Stimulated activated naive CD4-positive, alpha-beta T cell (primary cell): ENCODE results near the gene OGDHL.
"Not testable (repeated sequence)": the region's sequence is repeated elsewhere in the genome, so short reads cannot be mapped to it uniquely, and the experiment has no call there.

Experiments used
- DNase-seq, 6 experiments: peaks; one replicate each; lab custom pipeline; 2025; lab: John Stamatoyannopoulos, UW

The OGDHL gene

GRCh38 chr10:49739426-49739825 lies 22.7 kb downstream of the OGDHL start:
- DNase-seq = no peak

DNA sequence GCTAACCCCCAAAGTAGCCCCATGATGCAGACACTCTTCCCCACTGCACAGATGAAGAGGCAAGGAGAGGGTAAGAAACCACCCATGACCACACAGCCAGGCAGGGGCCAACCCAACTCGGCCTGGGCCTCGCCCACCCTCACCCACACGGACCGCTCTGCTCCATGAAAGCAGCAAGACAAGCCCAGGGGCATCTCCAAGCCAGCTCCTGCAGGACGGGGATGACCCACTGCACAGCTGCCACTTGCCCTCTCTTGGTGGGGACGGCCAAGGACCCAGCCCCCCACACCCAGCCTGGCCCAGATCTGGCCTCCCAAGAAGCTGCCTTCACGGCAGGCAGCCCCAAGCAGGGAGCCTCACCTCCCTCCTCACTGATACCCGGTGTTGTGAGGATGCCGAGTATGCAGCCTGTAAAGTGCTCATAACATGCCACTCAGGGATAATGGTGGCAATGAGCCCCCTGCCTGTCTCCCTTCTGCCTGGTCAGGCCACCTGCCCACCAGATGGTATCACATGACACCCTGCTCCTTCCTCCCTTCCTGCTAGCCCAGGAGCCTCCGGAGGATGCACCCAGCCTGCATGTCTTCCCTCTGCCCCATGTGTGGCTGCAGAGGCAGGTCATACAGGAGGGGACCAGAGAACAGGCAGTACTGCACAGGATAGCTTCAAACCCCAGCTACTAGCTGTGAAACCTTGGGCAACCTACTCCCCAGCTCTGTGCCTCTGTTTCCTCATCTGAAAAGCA lies 23.3 kb downstream of the OGDHL start:
- no peak for DNase-seq

GRCh38 chr10:49737474-49738201 lies 24.5 kb downstream of the OGDHL start:
- no peak for DNase-seq

DNA sequence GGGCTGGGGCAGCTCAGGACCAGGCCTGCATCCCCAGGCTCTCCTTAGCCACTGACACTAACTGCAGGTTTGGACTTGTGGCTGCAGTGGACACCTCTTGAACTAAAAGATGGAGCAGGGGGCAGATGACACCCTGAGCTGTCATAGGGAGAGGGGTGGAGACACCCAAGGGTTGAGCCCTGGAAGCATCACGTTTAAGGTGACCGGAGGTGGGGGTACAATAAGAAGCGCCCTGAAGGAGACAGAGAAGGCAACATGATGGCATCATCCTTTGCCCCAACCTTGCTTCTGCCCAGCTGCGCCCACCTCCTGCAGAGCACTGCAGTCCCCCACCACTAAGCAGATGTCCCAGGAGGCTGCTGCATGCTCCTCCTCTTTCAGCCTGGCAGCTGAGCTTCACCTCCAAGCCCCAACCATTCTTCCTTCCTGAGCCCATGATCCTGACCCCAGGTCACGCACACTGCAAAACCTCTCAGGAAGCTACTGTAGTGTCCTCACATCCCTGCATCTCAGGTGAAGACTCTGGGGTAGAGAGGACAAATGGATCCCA lies 25.5 kb downstream of the OGDHL start:
- no peak for DNase-seq

GRCh38 chr10:49735848-49736563 lies 26.1 kb downstream of the OGDHL start:
- no peak for DNase-seq

DNA sequence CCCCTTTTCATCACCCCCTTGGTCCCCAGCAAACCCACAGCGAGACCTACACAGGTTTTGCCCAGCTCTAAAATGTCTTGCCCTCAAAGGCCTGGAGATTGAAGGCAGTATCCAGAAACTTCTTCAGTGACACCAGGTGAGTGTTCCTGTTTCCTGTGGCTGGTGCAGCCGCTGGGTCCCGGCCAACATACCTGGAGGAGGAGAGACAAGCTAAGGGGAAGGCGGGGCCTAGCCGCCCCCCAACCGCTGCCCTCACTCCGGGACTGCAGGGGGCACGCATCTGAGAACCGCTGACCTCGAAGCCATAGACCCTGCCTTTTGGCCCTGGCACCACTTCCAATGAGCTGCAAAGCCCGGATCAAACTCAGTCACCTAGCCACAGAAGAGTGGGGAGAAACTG lies 27.0 kb downstream of the OGDHL start:
- no peak for DNase-seq

DNA sequence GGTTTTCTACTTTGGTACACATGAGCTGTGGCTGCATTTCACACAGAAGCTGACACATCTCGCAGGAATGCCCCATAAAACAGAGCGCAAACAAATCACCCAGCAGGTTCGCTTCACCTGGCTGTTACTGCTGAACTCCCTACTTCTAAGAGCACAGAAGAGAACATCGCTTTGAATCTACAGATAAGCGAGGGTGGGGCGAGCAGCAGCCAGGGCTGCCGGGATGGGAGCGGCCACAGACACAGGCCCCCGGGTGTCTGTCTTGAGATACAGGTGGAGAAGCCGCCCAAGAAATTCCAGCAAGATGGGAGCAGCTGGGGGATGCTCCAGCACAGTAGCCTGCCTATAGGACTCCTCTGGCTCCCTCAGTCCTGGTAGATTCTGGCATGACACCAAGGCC lies 27.4 kb downstream of the OGDHL start:
- DNase-seq = no peak

- DNase-seq = no peak
These were observed 28.3 kb downstream of the OGDHL start for GRCh38 chr10:49733866-49734265.

DNA sequence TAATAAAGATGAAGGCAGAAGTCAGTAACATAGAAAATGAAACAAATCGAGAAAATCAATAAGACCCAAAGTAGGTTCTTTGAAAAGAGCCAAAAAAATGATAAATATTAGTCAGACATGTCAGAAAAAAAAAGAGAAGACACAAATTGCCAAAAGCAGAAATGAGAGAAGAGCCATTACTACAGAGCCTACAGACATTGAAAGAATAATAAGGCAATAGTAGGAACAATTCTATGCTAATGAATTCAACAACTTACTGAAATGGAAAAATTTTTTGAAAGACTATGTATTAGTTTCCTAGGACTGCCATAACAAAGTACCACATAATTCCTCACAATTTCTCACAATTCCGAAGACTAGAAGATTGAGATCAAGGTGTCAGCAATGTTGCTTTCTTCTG lies 35.5 kb downstream of the OGDHL start:
- DNase-seq = no peak

- DNase-seq = not testable (repeated sequence)
These were observed 47.0 kb downstream of the OGDHL start for GRCh38 chr10:49715157-49715556.

DNA sequence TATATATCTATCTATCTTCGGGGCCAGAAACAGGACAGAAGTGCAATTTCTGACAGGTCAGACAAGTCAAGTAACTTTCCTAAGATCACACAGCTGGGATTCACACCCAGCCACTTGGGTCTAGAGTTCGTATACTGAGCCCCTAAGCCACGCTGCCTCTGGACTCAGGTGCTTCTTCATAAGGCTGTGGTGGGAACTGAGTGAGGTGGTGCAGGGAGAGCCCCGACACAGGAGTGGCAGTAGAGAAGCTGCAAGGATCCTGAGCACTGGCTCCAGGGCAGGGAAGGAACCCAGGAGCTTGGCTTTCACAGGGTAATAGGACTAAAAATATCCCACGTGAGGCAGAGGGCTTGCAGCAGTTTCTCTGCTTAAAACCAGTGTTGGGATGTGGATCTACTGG lies 48.9 kb downstream of the OGDHL start:
- DNase-seq = no peak

DNA sequence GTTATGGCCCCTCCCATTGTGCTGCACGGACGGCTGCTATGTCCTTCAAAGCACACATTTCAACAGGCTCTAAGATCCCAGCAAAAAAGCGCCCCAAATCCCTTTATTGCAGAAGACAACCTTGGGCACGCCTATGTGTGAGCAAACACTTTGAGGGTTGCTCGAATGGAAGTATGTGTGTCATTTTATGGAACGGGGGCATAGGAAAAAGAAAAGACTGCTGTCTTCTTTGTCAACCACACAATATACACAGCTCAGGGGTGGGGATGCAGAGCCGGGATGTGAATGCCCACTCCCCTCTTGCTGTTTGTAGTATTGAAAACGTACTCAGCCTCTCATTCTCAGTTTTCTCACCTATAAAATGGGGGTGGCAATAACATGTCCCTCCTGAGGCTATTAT lies 50.6 kb downstream of the OGDHL start:
- DNase-seq = no peak

DNA sequence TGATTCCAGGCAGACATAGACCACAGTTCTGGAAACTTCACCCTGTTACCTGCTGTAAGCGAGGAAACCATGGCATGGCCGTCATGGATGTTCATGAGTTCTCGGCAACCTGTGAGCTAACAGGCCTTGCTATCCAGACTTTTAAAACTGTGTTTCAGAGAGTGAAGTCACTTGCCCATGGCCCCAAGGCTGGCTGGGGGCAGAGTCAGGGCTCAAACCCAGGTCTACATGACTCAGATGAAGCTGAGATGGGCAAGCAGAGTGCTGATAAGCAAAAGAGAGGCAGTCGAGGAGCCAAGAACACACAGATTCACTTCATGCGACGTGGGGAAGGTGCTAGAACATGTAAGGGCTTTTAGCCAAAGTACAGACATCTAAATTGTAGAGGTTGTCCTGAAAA lies 51.2 kb downstream of the OGDHL start:
- no peak for DNase-seq

DNA sequence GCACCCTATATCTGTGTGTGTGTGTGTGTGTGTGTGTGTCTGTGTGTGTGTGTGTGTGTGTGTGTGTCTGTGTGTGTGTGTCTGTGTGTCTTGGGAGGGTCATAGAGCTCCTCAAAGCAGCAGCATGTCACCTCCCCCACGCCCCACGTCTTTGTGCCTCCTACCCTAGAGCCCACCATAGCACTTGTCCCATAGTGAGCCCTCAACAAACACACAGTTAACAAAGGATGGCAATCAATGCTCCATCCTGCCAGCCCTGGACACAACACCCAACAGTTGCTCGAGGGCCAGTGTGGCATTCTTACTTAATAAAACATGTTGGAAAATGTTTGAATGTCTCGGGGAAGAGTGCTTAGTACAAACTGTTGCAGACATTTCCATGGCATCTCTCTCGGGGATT lies 52.2 kb downstream of the OGDHL start:
- no peak for DNase-seq

GRCh38 chr10:49707585-49707984 lies 54.5 kb downstream of the OGDHL start:
- no peak for DNase-seq

DNA sequence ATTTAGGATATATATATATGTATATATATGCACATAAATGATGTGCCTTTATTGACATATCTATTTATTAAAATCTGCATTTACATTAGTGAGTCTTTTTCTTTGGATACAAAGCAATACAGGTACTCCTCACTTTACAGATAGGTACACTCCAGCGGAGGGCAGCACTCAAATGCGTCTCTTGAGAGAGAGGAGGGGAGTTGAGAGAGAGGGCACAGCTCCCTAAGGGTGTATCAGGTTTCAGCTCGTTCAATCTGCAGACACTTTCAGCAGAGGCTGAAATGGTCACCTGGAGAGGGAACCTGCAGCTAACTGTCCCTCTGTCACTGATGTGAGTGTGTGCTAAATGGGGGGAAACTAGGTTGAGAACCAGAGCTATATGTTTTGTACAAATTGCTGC lies 61.1 kb downstream of the OGDHL start:
- no peak for DNase-seq

DNA sequence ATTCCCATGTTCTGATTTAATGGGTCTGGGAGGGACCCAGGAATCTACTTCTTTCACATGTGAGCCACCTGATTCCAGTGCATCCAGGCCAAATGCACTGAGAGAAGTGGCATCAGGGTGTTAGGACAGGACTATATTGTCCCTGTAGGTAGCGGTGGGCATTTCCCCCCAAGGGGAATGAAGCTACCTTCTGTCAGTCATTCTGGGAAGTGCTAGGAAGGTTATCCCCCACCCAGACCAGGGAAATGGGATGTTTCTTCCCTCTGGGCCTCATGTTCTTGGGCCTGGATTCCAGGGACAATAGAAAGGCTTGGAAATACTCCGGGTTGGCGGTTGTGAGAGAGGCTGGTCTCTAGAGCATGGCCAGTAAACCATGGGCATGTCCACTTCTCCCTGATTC lies 61.9 kb downstream of the OGDHL start:
- DNase-seq = no peak

DNA sequence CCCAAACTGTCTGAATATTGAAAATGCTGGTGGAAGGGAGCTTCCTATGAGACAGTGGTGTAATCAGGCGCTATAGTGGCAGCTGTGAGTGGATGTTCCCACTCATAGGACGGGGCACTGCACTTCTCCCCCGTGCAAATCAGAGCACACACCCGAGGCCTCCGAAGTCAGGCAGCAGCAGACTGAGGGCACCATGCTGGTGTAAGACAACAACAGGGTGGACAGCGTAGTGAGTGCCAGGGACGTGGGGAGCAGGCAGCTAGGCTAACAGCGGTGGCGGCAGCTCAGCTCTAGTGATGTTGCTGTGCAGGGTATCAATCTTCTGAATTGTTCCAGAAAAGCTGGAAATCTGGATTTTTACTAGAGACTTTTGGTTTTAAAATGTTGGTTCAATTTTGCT lies 63.4 kb downstream of the OGDHL start:
- no peak for DNase-seq

GRCh38 chr10:49696311-49696710 lies 65.8 kb downstream of the OGDHL start:
- DNase-seq = no peak

DNA sequence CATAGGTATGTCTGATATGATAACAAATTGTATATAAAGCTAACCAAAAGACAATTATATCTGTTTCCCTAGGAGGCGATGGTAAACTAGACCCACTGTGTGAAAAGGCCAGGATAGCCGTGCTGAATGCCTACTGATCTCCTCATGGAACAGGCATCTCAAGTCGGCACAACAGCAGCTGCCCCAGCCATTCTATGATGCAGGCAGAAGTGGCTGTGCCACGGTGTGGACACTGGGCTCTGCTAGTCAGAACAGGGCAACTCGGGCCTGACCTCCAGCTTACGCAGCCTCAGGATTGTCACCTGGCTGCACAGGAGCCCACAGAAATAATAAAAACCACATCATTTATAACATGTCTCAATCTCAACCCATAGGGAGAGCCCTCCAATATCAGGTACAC lies 67.7 kb downstream of the OGDHL start:
- DNase-seq = no peak

GRCh38 chr10:49691588-49691987 lies 70.5 kb downstream of the OGDHL start:
- no peak for DNase-seq

- DNase-seq = no peak
These were observed 71.3 kb downstream of the OGDHL start for GRCh38 chr10:49690698-49691356.
